Left lung (tissue), 10 donors: Measurements from ENCODE around the gene DISC1. TPM values are rescaled to one million over a fixed set of nuclear protein-coding genes. Genes with fewer than 3 reads are reported as not detected.

ENCODE experiments used
- ATAC-seq: fragments of 200-7000 bp; cut with Tn5 transposase; one replicate; pipeline ENCODE4 v1.9.1; 2020; ENCODE audit warnings: moderate library complexity
- DNase-seq, 4 donors: peaks; one replicate each; pipeline ENCODE4 v3.0.0-alpha.2; 2013 to 2020
- H3K27ac ChIP-seq, 2 donors: fragments of 200-600 bp; sonication (generic) in 1 of 2; one replicate each; pipeline versions ENCODE4 v1.5.0 to v1.8.0; 2020 to 2021
- H3K27me3 ChIP-seq, 2 donors: fragments of 200-600 bp; sonication (generic) in 1 of 2; one replicate each; pipeline versions ENCODE4 v1.5.0 to v1.8.0; 2020 to 2021
- H3K36me3 ChIP-seq, 2 donors: fragments of 200-600 bp; sonication (generic) in 1 of 2; one replicate each; pipeline versions ENCODE4 v1.5.0 to v1.8.0; 2020 to 2021
- H3K4me1 ChIP-seq, 2 donors: fragments of 200-600 bp; one replicate each; pipeline ENCODE4 v1.8.0; 2021
- H3K4me3 ChIP-seq, 2 donors: fragments of 200-600 bp; sonication (generic) in 1 of 2; one replicate each; pipeline versions ENCODE4 v1.5.0 to v1.8.0; 2020 to 2021; ENCODE audit warnings: mild to moderate bottlenecking in 1 of 2
- H3K9me3 ChIP-seq, 2 donors: fragments of 200-600 bp; sonication (generic) in 1 of 2; one replicate each; pipeline versions ENCODE4 v1.5.0 to v1.8.0; 2020 to 2021
- intact Hi-C, 2 donors: fragments of 100-400 bp; cut with DNase I; formaldehyde crosslinking; loops; one replicate each; pipeline versions ENCODE4 v1.11.2 to v1.14.2; 2022
- polyA plus RNA-seq, 6 donors: library from polyadenylated mRNA; unstranded; fragments of 120-200 nt; gene quantifications; one replicate each; pipeline ENCODE4 v1.2.1, GENCODE V29; 2013; ENCODE audit not compliant: insufficient read length in 6 of 6
- total RNA-seq, 2 donors: library from RNA; stranded (reverse); fragmentation: NEBNext Ultra II Directional; extraction: Animal tissue kit (Norgen Biotek cat#: 25700); gene quantifications; one replicate each; pipeline ENCODE4 v1.2.1, GENCODE V29; 2021
- TF ChIP-seq, protein P1 (sequence below), 2 donors: fragments of 200-600 bp; sonication (generic) in 1 of 2; IDR thresholded peaks; one replicate each; pipeline versions ENCODE4 v1.5.0 to v1.8.0; 2021; ENCODE audit warnings: antibody characterized with exemption in 2 of 2
- donor health status: DM: no; HTN: yes; CAD: no.
- donor health status: DM: no; HTN: no; CAD: no.

Gene DISC1
- total and polyA plus RNA-seq, 8 donors: 3.9 to 11.7 (median 10.5) TPM

DNA sequence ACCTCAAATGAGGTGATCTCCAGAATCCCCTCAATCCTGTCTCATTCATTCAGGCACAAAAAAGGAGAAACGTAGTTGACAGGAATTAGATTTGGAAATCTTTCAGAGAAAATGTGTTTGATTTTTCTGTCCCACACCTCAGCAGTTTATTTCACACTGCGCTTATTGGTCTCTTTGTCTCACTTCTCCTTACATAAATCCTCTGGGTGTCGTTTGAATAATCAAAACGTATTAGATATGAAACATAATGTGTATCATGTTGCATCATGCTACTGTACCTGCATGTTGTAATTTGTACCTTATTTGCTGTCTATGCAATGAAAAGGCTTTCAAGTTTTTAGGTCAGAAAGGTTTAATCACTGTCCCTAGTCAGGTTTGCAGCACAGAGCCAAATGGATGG, 255.7 kb downstream of the DISC1 start:
- no peaks in the 10 kb centered on the region for H3K27me3 ChIP-seq
- no peaks in the 10 kb centered on the region for H3K36me3 ChIP-seq
- H3K4me3 ChIP-seq: no peak overlapping the region
- TF ChIP-seq, protein P1, sequence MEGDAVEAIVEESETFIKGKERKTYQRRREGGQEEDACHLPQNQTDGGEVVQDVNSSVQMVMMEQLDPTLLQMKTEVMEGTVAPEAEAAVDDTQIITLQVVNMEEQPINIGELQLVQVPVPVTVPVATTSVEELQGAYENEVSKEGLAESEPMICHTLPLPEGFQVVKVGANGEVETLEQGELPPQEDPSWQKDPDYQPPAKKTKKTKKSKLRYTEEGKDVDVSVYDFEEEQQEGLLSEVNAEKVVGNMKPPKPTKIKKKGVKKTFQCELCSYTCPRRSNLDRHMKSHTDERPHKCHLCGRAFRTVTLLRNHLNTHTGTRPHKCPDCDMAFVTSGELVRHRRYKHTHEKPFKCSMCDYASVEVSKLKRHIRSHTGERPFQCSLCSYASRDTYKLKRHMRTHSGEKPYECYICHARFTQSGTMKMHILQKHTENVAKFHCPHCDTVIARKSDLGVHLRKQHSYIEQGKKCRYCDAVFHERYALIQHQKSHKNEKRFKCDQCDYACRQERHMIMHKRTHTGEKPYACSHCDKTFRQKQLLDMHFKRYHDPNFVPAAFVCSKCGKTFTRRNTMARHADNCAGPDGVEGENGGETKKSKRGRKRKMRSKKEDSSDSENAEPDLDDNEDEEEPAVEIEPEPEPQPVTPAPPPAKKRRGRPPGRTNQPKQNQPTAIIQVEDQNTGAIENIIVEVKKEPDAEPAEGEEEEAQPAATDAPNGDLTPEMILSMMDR (IDR thresholded peaks at IDR 0.05): no peak
- intact Hi-C loops: no loop called here
- H3K9me3 ChIP-seq: no peaks in the 10 kb centered on the region
- H3K27ac ChIP-seq: no peak overlapping the region
- ATAC-seq: no peak
- no peaks in the 10 kb centered on the region for H3K4me1 ChIP-seq
- no peak for DNase-seq

DNA sequence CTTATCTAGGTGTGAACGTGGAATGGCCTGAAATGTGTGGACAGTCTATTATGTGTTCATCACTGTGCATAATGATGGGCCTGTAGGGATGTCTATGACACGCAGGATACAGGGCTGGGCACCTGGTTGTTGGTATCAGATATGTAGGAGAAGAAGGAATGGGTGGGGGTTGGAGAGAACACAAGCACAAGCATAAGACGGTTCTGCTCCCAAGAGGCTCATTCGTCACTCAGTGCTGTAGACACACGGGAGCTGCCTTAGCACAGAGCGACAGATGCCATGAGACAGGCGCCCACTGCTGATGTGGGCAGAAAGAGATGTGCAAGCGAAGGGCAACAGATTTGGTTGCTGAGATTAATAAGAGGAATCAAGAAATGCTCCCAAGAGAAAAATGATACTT, 256.2 kb downstream of the DISC1 start:
- ATAC-seq (no peak), DNase-seq (no peak)
- no peak overlapping the region for H3K27ac ChIP-seq
- no peaks in the 10 kb centered on the region for H3K9me3 ChIP-seq
- TF ChIP-seq, protein P1 (IDR thresholded peaks at IDR 0.05): no peak
- H3K27me3 ChIP-seq: no peaks in the 10 kb centered on the region
- H3K4me3 ChIP-seq: no peak overlapping the region
- intact Hi-C loops: no loop called here
- no peaks in the 10 kb centered on the region for H3K4me1 ChIP-seq
- H3K36me3 ChIP-seq: no peaks in the 10 kb centered on the region

- TF ChIP-seq, protein P1 (IDR thresholded peaks at IDR 0.05): no peak
- no peak overlapping the region for H3K4me3 ChIP-seq
- no peaks in the 10 kb centered on the region for H3K4me1 ChIP-seq
- no peaks in the 10 kb centered on the region for H3K36me3 ChIP-seq
- H3K27ac ChIP-seq: no peak overlapping the region
- no peaks in the 10 kb centered on the region for H3K27me3 ChIP-seq
- ATAC-seq: no peak
- intact Hi-C loops: no loop called here
- H3K9me3 ChIP-seq: no peaks in the 10 kb centered on the region
- no peak for DNase-seq
These were observed 256.8 kb downstream of the DISC1 start for GRCh38 chr1:231883382-231883781.

GRCh38 chr1:231885209-231885854, 258.7 kb downstream of the DISC1 start:
- Histone ChIP-seq H3K4me1 (no peaks in the 10 kb centered on the region), H3K4me3 (no peak overlapping the region), H3K27ac (no peak overlapping the region), H3K27me3 (no peaks in the 10 kb centered on the region), H3K9me3 (no peaks in the 10 kb centered on the region), H3K36me3 (no peaks in the 10 kb centered on the region)
- DNase-seq: no peak
- intact Hi-C loops: no loop called here
- TF ChIP-seq, protein P1 (IDR thresholded peaks at IDR 0.05): no peak
- ATAC-seq: no peak

DNA sequence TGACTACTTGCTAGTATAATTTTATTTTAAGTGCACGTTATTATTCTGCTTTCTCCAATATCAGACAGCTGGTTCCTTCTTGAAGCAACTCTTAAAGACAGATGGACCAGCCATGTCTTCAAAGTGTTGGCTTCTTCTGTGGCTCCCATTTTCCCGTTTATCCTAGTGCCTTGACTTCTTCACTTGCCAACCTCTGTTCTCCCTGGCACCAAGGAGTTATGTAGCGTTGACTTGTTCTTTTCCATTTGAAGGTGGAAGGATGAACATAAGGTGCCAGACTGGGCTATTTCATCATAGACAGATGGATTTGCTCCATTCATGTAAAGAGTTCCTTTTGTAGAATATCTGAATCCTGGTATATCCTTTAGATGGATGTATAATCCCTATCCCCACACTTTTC, 260.6 kb downstream of the DISC1 start:
- H3K4me1 ChIP-seq: no peaks in the 10 kb centered on the region
- ATAC-seq: no peak

More for the DNA sequence above, 260.6 kb downstream of the DISC1 start:
- H3K27me3 ChIP-seq: no peaks in the 10 kb centered on the region
- intact Hi-C loops: no loop called here
- no peak overlapping the region for H3K4me3 ChIP-seq
- H3K9me3 ChIP-seq: no peaks in the 10 kb centered on the region
- TF ChIP-seq, protein P1 (IDR thresholded peaks at IDR 0.05): no peak
- no peak overlapping the region for H3K27ac ChIP-seq
- no peak for DNase-seq
- H3K36me3 ChIP-seq: no peaks in the 10 kb centered on the region
